ENCODE measurements around the gene ZBTB2.
"Not testable (repeated sequence)": the region's sequence is repeated elsewhere in the genome, so short reads cannot be mapped to it uniquely, and the experiment has no call there.

The ZBTB2 gene

GRCh38 chr6:151400473-151400872, 9.1 kb upstream of the ZBTB2 start:
- no peak for DNase-seq (ENCODE audit: low read depth)

DNA sequence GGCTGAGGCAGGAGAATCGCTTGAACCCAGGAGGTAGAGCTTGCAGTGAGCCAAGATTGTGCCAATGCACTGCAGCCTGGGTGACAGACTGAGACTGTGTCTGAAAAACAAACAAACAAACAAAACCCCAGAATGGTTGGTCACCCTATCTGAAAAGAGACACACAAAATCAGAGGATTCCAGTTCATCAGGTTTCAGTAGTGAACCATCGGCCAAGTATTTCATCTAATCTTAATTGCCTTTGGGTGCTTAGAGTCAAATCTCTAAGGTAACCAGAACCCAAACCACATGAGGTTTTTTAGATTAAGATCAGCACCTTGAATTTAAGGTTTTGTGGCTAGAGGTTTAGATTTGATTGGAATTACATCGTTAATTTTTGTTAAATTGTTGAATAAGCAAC, 8.3 kb upstream of the ZBTB2 start:
- DNase-seq (ENCODE audit: low read depth), result no peak

GRCh38 chr6:151393410-151393809, 2.1 kb upstream of the ZBTB2 start:
- no peak for DNase-seq (ENCODE audit: low read depth)

DNA sequence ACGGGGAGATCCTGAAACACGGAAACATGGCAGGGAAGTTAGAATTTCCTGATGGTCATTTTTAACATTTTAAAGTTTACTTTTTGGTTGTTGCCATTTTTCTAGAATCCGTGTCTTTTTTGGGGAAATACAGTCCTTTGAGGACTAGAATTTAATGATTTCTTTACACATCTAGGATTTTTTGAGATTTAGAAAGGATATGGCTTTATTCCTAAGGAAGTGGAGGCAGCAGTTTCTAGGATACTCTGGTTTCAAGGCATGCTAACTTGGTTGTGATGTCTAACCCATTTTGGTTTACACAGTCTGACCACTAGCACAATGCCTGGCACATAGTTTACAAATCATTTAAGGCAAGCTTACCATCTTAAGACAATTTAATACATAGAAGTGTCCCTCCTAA, 1.1 kb upstream of the ZBTB2 start:
- no peak for DNase-seq (ENCODE audit: low read depth)

GRCh38 chr6:151390851-151391470, 398 bp downstream of the ZBTB2 start:
- DNase-seq (ENCODE audit: low read depth), result peak; percentile 73

GRCh38 chr6:151390276-151390850, 996 bp downstream of the ZBTB2 start:
- DNase-seq (ENCODE audit: low read depth), result peak; percentile 96

DNA sequence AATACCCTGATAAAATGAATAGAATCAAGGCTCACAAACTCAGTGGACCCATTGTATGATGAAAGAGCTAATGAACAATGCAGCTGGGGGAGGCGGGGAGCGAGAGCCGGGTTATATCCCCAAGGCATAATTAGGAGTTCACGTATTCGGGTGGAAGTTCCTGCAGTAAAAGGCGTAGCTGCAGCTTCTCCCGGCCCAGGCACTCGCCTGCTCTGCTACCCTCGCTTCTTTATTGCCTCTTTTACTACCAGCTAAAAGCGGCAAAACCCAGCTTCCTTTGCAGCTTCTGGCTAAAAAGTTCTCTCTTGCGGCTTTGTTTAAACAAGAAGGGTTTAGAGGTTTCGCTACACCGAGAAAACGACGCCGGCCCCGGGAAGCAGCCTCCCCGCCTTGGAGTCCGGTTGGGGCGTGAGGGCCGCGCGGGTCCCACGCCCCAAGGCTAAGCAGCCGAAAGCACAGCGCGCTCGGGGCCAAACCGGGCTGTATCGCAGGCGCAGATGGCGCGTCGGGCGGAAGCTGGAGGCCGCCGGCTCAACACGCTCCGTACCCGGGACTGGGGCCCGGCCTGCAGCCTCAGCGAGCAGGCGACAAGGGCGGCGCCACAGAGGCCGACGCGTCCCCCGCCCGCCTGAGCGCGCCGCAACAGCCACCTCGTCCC, 1.6 kb downstream of the ZBTB2 start:
- no peak for DNase-seq (ENCODE audit: low read depth)

DNA sequence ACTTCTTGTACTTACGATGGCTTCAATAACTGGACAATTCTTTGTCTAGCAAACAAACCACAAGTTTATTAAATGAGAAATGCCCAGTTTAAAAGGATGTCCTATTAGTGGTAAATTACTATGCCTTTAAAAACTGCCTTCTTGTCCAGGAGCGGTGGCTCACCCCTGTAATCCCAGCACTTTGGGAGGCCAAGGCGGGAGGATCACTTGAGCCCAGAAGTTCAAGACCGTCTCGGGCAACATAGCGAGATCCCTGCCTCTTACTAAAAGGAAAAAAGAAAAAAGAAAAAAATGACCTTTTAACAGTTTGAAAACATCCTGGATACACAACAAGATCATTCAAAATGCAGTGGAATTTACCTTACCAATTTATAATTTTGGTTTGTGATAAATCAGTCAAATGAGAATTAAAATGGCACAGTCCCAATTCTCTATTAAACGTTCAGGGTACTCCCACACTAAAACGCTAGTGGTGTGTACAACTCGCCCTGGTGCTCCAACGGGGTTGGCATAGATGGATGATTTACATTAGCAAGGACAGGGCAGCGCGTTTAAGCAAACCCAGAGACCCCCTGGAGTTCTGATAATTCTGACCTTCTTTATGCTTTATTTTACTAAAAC, 2.3 kb downstream of the ZBTB2 start:
- no peak for DNase-seq (ENCODE audit: low read depth)

- DNase-seq (ENCODE audit: low read depth), result no peak
Measured at GRCh38 chr6:151388236-151388635, 3.1 kb downstream of the ZBTB2 start.

DNA sequence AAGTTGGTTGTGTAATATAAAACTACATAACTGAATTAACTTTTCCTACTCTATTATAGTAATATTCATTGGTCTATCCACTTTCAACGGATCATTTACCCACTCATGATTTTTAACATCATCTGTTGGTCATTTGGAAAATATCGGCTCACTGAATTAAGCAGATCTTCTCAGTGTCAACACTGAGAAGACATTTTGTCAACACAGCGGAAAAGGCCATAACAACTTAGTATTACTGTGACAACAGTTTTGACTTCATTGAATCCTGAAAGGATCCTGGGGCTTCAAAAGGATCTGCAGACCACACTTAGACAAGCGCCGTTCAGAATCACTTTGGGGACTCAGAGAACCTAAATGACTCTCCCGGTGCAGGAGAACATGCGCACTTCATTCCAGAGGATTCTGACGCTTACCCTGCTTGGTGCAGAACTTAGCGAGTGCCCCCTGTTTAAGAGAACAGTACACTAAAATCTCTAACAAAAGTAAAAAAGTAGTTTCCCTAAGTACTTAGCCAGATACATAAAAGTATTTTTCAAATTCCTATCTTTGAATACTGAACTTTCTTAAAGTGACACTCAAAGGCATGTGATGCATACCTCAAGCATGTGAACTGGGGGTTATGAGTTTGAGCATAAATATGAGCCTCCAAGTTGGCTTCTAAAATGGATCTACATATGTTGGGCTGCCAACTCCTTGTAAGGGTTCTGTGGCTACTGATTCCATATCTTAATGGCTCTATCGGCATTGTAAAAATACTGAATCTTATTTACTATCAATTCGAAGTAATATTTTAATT, 4.0 kb downstream of the ZBTB2 start:
- DNase-seq (ENCODE audit: low read depth), result no peak

GRCh38 chr6:151385177-151385576, 6.2 kb downstream of the ZBTB2 start:
- DNase-seq (ENCODE audit: low read depth), result no peak

DNA sequence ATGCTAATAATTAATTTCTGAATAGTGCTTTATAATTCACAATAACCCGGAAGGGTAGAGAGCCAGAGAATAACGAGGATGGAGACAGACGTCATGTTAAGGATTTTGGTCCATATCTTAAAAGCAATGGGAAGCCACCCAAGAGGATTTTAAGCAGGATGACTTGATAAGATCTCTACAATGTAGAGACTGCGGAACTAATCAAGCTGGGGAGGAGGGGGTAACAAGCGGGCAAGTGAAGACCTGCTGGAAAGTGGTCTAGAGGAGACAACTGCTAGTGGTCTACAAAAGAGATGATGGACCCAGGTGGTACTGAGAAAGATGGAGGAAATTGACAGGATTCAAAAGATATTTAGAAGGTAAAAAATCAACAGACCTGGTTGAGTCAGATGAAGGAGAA, 7.2 kb downstream of the ZBTB2 start:
- no peak for DNase-seq (ENCODE audit: low read depth)

DNA sequence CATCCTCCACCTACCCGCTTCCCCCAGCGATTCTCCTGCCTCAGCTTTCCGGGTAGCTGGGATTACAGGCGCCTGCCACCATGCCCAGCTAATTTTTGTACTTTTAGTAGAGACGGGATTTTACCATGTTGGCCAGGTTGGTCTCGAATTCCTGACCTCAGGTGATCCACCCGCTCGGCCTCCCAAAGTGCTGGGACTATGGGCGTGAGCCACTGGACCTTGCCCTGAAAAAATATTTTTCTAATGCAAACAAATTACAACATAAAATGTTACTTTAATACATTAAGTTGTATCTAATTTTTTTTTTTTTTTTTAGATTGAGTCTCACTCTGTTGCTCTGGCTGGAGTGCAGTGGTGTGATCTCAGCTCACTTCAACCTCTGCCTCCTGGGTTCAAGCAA, 8.7 kb downstream of the ZBTB2 start:
- DNase-seq (ENCODE audit: low read depth), result not testable (repeated sequence)

DNA sequence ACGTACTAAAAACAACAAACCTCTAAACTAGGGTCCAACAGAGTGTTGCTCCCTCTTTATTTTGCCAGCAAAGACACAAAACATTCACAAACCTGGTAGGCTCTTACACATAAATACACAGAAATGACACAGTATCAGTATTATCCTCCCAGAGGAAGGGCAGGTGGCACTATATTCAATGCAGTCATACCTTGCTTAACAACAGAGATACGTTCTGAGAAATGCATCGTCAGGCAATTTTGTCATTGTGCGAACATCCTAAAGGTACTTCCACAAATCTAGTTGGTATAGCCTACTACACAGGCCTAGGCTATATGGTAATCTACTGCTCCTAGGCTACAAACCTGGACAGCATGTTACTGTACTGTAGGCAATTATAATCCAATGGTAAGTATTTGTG, 9.6 kb downstream of the ZBTB2 start:
- DNase-seq (ENCODE audit: low read depth), result no peak

- DNase-seq (ENCODE audit: low read depth), result no peak
Measured at GRCh38 chr6:151380848-151381205, 10.5 kb downstream of the ZBTB2 start.

DNA sequence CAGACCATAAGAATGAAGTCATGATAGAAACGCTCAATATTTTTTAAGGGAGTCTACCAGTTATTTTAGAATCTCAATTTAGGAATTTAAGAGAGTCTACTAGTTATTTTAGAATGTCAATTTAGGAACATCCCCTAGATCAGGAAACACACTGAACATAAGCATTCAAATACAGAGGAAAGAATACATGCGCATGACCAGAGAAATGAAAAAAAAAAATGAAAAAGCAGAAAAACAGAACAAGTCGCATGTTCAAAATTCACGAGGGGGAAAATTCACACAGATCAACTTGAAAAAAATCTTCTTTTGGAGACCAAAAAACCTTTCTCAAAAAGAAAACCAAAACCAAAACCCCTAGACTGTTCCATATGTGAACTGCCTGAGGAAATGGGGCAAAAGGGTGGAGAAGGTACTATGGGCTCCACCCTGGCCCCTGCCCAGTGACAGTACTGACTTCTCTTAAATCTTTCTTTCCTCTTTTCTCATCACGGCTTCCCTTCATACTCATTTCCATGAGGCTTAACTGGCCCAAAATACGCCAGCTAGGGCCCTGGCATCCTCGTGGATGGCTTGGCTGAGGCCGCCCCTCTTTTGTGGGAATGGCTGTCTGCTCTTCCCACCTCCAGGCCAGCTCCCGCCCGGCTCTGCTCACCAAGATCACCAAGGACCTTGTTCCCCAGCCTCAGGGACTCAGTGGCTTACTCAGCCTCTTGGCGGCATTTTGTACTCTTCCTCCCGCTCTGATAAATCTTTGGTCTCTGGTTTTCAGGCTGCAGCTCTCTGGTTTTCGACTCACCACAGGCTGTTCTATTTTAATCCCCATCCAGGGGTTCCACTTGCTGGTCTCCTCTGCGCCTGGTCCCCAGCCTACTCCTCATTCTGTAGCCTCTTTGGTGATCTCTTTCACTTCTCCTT, 11.2 kb downstream of the ZBTB2 start:
- DNase-seq (ENCODE audit: low read depth), result no peak

DNA sequence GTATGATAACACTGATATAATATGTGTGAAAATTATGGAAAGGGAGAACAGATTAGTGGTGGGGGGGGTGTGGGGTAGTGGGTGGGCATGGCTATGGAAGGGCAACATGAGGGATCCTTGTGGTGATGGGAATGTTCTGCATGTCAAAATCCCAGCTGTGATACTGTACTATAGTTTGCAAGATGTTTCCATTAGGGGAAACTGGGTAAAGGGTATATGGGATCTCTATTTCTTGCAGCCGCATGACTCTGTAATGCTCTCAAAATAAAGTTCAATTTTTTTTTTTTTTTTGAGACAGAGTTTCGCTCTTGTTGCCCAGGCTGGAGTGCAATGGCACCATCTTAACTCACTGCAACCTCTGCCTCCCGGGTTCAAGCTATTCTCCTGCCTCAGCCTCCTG, 14.3 kb downstream of the ZBTB2 start:
- DNase-seq (ENCODE audit: low read depth), result no peak

DNA sequence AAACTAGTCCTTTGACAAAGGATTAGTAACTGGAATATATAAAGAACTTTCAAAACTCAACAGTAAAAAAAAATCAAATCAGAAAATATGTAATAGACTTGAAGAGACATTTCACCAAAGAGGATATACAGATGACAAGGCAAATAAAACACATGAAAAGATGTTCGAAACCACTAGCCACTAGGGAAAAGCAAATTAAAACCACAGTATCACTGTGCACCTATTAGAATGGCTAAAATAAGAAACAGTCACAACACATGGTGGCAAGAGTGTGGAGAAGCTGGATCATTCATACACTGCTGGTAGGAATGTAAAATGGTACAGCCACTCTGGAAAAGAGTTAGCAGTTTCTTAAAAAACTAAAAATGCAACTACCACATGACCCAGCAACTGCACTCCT, 14.9 kb downstream of the ZBTB2 start:
- DNase-seq (ENCODE audit: low read depth), result no peak

- DNase-seq (ENCODE audit: low read depth), result no peak
Measured at GRCh38 chr6:151375833-151376232, 15.5 kb downstream of the ZBTB2 start.

DNA sequence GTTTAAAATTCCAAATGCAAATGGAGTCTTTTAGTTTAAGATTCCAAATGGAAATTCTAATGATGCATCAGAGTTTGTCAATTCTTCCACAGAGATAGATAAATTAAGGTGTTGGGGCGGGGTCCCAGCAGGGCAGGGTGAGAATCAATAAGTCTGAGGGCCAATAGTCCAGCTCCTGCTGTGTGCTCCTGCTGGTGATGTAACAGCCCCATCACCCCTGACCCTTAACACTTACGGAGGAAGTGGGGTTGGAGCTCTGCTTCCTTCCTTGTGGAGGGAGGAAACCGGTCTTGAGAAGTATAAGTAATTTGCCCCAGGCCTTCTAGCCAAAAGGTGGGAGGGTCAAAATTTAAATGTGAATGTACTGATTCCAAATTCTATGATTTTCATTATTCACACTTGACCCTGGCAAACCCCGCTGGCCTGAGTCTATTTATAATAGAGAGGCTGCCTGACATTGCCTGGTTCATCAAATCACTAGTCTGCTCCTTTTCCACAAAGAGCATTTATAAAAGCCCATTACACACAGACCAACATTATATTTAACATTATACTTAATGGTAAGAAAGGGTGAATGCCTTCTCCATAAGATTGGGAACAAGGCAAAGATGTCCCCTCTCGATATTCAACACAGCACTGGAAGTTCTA, 17.2 kb downstream of the ZBTB2 start:
- DNase-seq (ENCODE audit: low read depth), result no peak

- DNase-seq (ENCODE audit: low read depth), result no peak
Measured at GRCh38 chr6:151372164-151372563, 19.2 kb downstream of the ZBTB2 start.
